Breast epithelium (tissue), 3 donors: Measurements from ENCODE around the gene OR7G1.

Source experiments
- POLR2A ChIP-seq: fragments of 450-650 bp; IDR thresholded peaks from one replicate; pipeline ENCODE4 v1.6.1; 2016; ENCODE audit warnings: antibody characterized with exemption, mild to moderate bottlenecking, moderate library complexity
- TF ChIP-seq, protein P1 (sequence below), 3 donors: fragments of 450-650 bp; IDR thresholded peaks; one replicate each; pipeline ENCODE4 v1.5.1; 2016 to 2017; ENCODE audit warnings: antibody characterized with exemption in 3 of 3, mild to moderate bottlenecking in 3 of 3, moderate library complexity in 3 of 3

- TF ChIP-seq POLR2A = no peak
- TF ChIP-seq, protein P1, sequence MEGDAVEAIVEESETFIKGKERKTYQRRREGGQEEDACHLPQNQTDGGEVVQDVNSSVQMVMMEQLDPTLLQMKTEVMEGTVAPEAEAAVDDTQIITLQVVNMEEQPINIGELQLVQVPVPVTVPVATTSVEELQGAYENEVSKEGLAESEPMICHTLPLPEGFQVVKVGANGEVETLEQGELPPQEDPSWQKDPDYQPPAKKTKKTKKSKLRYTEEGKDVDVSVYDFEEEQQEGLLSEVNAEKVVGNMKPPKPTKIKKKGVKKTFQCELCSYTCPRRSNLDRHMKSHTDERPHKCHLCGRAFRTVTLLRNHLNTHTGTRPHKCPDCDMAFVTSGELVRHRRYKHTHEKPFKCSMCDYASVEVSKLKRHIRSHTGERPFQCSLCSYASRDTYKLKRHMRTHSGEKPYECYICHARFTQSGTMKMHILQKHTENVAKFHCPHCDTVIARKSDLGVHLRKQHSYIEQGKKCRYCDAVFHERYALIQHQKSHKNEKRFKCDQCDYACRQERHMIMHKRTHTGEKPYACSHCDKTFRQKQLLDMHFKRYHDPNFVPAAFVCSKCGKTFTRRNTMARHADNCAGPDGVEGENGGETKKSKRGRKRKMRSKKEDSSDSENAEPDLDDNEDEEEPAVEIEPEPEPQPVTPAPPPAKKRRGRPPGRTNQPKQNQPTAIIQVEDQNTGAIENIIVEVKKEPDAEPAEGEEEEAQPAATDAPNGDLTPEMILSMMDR (IDR thresholded peaks at IDR 0.05) = no peak
Observed at GRCh38 chr19:9075064-9075949, 40.3 kb downstream of the OR7G1 start.
